ENCODE results near the gene DTNA.

Gene DTNA

GRCh38 chr18:34744569-34744968, 34.5 kb downstream of the DTNA start:
- H3K4me3 ChIP-seq (ENCODE audit: low read depth, low read length) = no peak overlapping the region
- TF ChIP-seq CTCF (IDR thresholded peaks at IDR 0.05; ENCODE audit: insufficient read depth, low read depth, low read length, missing control alignments) = no peak
- DNase-seq (ENCODE audit: low read depth) = no peak

- no peak for DNase-seq (ENCODE audit: low read depth)
- H3K4me3 ChIP-seq (ENCODE audit: low read depth, low read length) = no peak overlapping the region
- TF ChIP-seq CTCF (IDR thresholded peaks at IDR 0.05; ENCODE audit: insufficient read depth, low read depth, low read length, missing control alignments) = no peak
Observed at GRCh38 chr18:34746614-34747013, 36.5 kb downstream of the DTNA start.

- no peak for DNase-seq (ENCODE audit: low read depth)
- H3K4me3 ChIP-seq (ENCODE audit: low read depth, low read length) = no peak overlapping the region
- no peak for TF ChIP-seq CTCF (IDR thresholded peaks at IDR 0.05; ENCODE audit: insufficient read depth, low read depth, low read length, missing control alignments)
Observed at GRCh38 chr18:34749721-34750120, 39.6 kb downstream of the DTNA start.

- no peak for TF ChIP-seq CTCF (IDR thresholded peaks at IDR 0.05; ENCODE audit: insufficient read depth, low read depth, low read length, missing control alignments)
- no peak overlapping the region for H3K4me3 ChIP-seq (ENCODE audit: low read depth, low read length)
- DNase-seq (ENCODE audit: low read depth) = no peak
Observed at GRCh38 chr18:34752056-34752455, 42.0 kb downstream of the DTNA start.

GRCh38 chr18:34754300-34754699, 44.2 kb downstream of the DTNA start:
- no peak overlapping the region for H3K4me3 ChIP-seq (ENCODE audit: low read depth, low read length)
- TF ChIP-seq CTCF (IDR thresholded peaks at IDR 0.05; ENCODE audit: insufficient read depth, low read depth, low read length, missing control alignments) = no peak
- DNase-seq (ENCODE audit: low read depth) = no peak

- no peak for DNase-seq (ENCODE audit: low read depth)
- no peak overlapping the region for H3K4me3 ChIP-seq (ENCODE audit: low read depth, low read length)
- TF ChIP-seq CTCF (IDR thresholded peaks at IDR 0.05; ENCODE audit: insufficient read depth, low read depth, low read length, missing control alignments) = no peak
Observed at GRCh38 chr18:34757666-34758065, 47.6 kb downstream of the DTNA start.

GRCh38 chr18:34758378-34758948, 48.4 kb downstream of the DTNA start:
- no peak overlapping the region for H3K4me3 ChIP-seq (ENCODE audit: low read depth, low read length)
- no peak for TF ChIP-seq CTCF (IDR thresholded peaks at IDR 0.05; ENCODE audit: insufficient read depth, low read depth, low read length, missing control alignments)
- no peak for DNase-seq (ENCODE audit: low read depth)

All from GM12865 (cell line).